Immature natural killer cell (primary cell): ENCODE data around the gene INPP5K. TPM values are rescaled to one million over a fixed set of nuclear protein-coding genes. Genes with fewer than 3 reads are reported as not detected.

Source experiments
- DNase-seq, 3 donors: peaks; one replicate each; pipeline ENCODE4 v3.0.0; 2022; ENCODE audit warnings: mixed read lengths in 1 of 3
- H3K27ac Mint-ChIP-seq, 6 donors: one replicate each; pipeline ENCODE4 v1.8.0; 2020; ENCODE audit warnings: mixed read lengths in 6 of 6, mild to moderate bottlenecking in 5 of 6, inconsistent platforms in 4 of 6, moderate library complexity in 3 of 6
- H3K27me3 Mint-ChIP-seq, 3 donors: one replicate each; pipeline ENCODE4 v1.8.0; 2020 to 2021; ENCODE audit warnings: low read depth in 3 of 3, mild to moderate bottlenecking in 3 of 3, mixed read lengths in 3 of 3, moderate library complexity in 3 of 3, inconsistent platforms in 1 of 3
- H3K36me3 Mint-ChIP-seq, 3 donors: one replicate each; pipeline ENCODE4 v1.8.0; 2020; ENCODE audit warnings: mixed read lengths in 3 of 3, inconsistent platforms in 2 of 3, mild to moderate bottlenecking in 2 of 3
- H3K4me1 Mint-ChIP-seq, 2 donors: one replicate each; pipeline ENCODE4 v1.8.0; 2020; ENCODE audit warnings: inconsistent platforms in 2 of 2, mild to moderate bottlenecking in 2 of 2, mixed read lengths in 2 of 2, moderate library complexity in 1 of 2
- H3K4me3 Mint-ChIP-seq, 5 donors: one replicate each; pipeline ENCODE4 v1.8.0; 2020; ENCODE audit warnings: mild to moderate bottlenecking in 5 of 5, mixed read lengths in 5 of 5, inconsistent platforms in 3 of 5, moderate library complexity in 3 of 5
- H3K9me3 Mint-ChIP-seq, 6 donors: one replicate each; pipeline ENCODE4 v1.8.0; 2020; ENCODE audit warnings: mild to moderate bottlenecking in 6 of 6, mixed read lengths in 6 of 6, inconsistent platforms in 4 of 6, moderate library complexity in 3 of 6
- polyA plus RNA-seq, 3 donors: library from polyadenylated mRNA; unstranded; fragments of 300-500 nt; fragmentation: Illumina TruSeq; gene quantifications; one replicate each; pipeline ENCODE4 v1.2.3, GENCODE V29; 2021

Gene INPP5K
- polyA plus RNA-seq, 3 donors from 2014 or later, result 113 to 161 (median 120) TPM

GRCh38 chr17:1493291-1493980 lies 23.0 kb downstream of the INPP5K start:
- Mint-ChIP-seq H3K9me3 (no peaks in the 10 kb centered on the region), H3K27ac (peak overlapping the region in 1 of 6 donors; percentile 37), H3K4me1 (peaks cover 12 to 16% of the 10 kb centered on the region in 2 donors), H3K36me3 (peaks cover 0 to 7% (median 4%) of the 10 kb centered on the region in 3 donors), H3K27me3 (peaks cover 11 to 19% (median 14%) of the 10 kb centered on the region in 3 donors), H3K4me3 (peak overlapping the region; percentile 41 to 73 (median 56))
- no peak for DNase-seq

- peak within 1 kb of the TSS in 2 of 6 donors; percentile 28 to 37 for H3K27ac Mint-ChIP-seq
- H3K4me1 Mint-ChIP-seq, result peaks cover 12 to 20% of the 10 kb centered on the region in 2 donors
- DNase-seq, result no peak
- peak within 1 kb of the TSS; percentile 68 to 83 (median 77) for H3K4me3 Mint-ChIP-seq
- H3K27me3 Mint-ChIP-seq, result peaks cover 12 to 23% (median 16%) of the 10 kb centered on the region in 3 donors
- peaks cover 0 to 4% (median 0%) of the 10 kb centered on the region in 3 donors for H3K36me3 Mint-ChIP-seq
- H3K9me3 Mint-ChIP-seq, result no peaks in the 10 kb centered on the region
These were observed 23.9 kb downstream of the INPP5K start, which contains the start of gene MYO1C for GRCh38 chr17:1492249-1493206. Gene MYO1C (minus strand): TSS chr17:1492686. CDS start chr17:1492487, 199 bp downstream.

- Mint-ChIP-seq H3K4me1 (peaks cover 19 to 25% of the 10 kb centered on the region in 2 donors), H3K27me3 (peaks cover 16 to 27% (median 21%) of the 10 kb centered on the region in 3 donors), H3K27ac (peak overlapping the region in 1 of 6 donors; percentile 28), H3K36me3 (no peaks in the 10 kb centered on the region), H3K9me3 (no peaks in the 10 kb centered on the region), H3K4me3 (peak overlapping the region; percentile 68 to 83 (median 77))
- DNase-seq, result peak; percentile 45 to 50 (median 50)
These were observed 24.8 kb downstream of the INPP5K start for GRCh38 chr17:1491443-1492248.

DNA sequence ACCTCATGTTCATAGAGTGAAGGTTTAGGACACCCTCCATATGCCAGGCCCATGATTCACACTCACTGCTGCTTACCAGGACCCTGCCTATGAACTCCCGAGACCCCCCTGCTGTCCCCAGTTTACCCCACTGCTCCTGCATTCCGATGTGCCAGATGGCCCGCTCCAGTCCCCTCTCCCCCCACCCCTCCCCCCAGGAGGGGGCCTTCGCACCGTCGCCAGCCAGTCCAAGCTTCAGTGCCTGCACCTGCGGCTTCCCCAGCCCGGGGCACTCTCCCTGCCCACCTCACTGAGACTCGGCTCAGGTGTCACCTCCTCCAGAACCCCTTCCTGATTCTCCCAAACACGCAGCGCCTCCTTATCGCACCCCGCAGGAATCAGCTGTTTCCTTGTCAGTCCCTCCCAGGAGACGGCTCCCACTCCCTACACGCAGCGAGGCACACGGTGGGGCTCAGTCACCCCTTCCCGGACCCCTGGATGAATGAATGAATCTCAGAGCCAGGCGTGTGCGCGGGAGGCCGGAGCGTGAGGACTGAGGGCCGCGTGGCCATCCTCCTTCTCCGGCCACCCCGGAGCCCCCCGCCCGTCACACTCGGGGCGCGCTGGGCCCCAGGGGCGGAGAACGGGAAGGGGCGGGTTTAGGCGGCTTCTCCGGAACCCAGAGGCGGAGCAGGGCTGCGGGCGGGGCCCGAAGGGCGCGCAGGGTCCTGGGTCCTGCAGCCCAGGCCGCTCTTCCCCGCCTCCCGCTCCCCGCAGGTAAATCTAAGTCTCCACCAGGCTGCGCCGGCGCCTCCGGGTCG lies 25.6 kb downstream of the INPP5K start:
- Mint-ChIP-seq H3K4me3 (peak overlapping the region; percentile 60 to 77 (median 71)), H3K36me3 (no peaks in the 10 kb centered on the region), H3K9me3 (no peaks in the 10 kb centered on the region), H3K27me3 (peaks cover 16 to 28% (median 24%) of the 10 kb centered on the region in 3 donors), H3K27ac (peak overlapping the region in 1 of 6 donors; percentile 75), H3K4me1 (peaks cover 20 to 27% of the 10 kb centered on the region in 2 donors)
- DNase-seq, result peak; percentile 35 to 42 (median 40)

DNA sequence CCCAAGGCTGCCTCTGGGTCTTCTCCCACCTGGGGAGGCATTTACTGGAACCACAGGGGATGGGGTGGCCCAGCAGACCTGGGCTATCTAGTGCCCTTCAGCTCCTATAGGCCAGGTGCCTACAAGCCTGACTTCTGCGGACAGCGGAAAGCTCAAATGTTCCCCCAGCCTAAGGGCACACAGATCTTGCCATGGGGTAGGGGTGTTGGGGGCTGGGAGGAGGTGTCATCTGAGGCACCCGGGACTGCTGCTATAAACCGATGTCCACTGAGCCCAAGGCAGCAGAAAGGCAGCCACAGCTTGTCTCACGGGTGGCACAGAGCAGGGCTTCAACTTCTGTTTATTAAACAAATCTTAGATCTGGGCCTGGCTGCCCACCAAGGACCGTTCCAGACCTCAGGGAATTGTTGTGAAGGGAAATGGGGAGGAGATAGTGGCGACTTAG lies 27.6 kb downstream of the INPP5K start:
- Mint-ChIP-seq H3K36me3 (no peaks in the 10 kb centered on the region), H3K4me1 (peaks cover 20 to 31% of the 10 kb centered on the region in 2 donors), H3K4me3 (peak overlapping the region; percentile 61 to 81 (median 76)), H3K9me3 (no peaks in the 10 kb centered on the region), H3K27me3 (peaks cover 23 to 28% (median 25%) of the 10 kb centered on the region in 3 donors), H3K27ac (peak overlapping the region in 2 of 6 donors; percentile 20 to 21)
- no peak for DNase-seq

- peak; percentile 65 to 68 (median 65) for DNase-seq
- H3K4me1 Mint-ChIP-seq, result peaks cover 15 to 29% of the 10 kb centered on the region in 2 donors
- H3K36me3 Mint-ChIP-seq, result no peaks in the 10 kb centered on the region
- H3K9me3 Mint-ChIP-seq, result no peaks in the 10 kb centered on the region
- H3K27me3 Mint-ChIP-seq, result peaks cover 20 to 29% (median 28%) of the 10 kb centered on the region in 3 donors
- peak overlapping the region in 1 of 6 donors; percentile 34 for H3K27ac Mint-ChIP-seq
- H3K4me3 Mint-ChIP-seq, result peak overlapping the region; percentile 78 to 85 (median 83)
These were observed 28.2 kb downstream of the INPP5K start for GRCh38 chr17:1487939-1488825.

DNA sequence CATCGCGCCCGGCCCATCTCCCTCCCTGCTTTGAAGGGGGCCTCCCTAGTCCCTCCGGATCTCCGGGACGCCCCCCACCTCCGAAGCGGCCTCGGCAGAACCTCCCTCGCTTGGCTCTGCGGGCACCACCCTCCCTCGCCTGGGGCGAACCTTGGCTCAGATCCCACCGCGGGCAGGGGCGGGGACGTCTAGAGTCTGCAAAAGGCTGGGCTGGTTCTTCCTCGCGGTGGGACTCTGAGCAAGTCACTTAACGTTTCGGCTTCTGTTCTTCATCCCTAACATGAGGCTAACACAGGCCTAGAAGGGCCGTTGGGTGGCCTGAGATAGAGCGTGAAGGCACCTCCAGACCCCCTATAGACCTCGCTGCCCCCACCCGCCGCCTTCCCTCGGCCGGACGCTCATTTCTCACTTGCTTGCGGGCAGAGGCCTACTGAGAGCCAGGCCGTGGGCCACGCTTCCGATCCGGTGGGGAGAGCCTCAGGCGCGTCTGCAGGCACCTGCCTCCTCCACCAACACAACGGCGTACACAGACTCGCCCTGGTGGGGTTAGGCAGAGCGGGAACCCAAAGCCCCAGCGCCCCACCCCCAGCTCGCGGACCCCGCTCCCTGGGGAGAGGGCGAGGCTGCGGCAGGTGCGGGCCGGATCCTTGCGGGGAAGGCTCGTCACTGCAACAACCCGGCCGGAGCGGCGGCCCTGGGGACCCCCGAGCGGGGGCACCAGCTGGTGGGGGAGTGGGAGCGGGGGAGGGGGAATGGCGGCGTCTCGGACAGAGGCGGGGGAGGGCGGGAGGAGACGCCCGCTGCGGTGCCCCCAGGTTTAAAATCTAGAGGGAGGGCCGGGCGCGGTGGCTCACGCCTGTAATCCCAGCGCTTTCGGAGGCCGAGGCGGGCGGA lies 29.4 kb downstream of the INPP5K start:
- peaks cover 21 to 29% (median 22%) of the 10 kb centered on the region in 3 donors for H3K27me3 Mint-ChIP-seq
- H3K36me3 Mint-ChIP-seq, result no peaks in the 10 kb centered on the region
- peak overlapping the region; percentile 81 to 86 (median 85) for H3K4me3 Mint-ChIP-seq
- H3K9me3 Mint-ChIP-seq, result no peaks in the 10 kb centered on the region
- H3K4me1 Mint-ChIP-seq, result peaks cover 14 to 28% of the 10 kb centered on the region in 2 donors
- peak overlapping the region in 4 of 6 donors; percentile 53 to 69 (median 66) for H3K27ac Mint-ChIP-seq
- DNase-seq, result peak; percentile 41 to 47 (median 47)

GRCh38 chr17:1485423-1486376 lies 30.7 kb downstream of the INPP5K start:
- H3K27ac Mint-ChIP-seq, result no peak overlapping the region
- peaks cover 18 to 29% (median 28%) of the 10 kb centered on the region in 3 donors for H3K27me3 Mint-ChIP-seq
- peaks cover 0 to 4% (median 0%) of the 10 kb centered on the region in 3 donors for H3K36me3 Mint-ChIP-seq
- no peak for DNase-seq
- H3K4me3 Mint-ChIP-seq, result peak overlapping the region in 4 of 5 donors; percentile 72 to 86 (median 83)
- no peaks in the 10 kb centered on the region for H3K9me3 Mint-ChIP-seq
- H3K4me1 Mint-ChIP-seq, result peaks cover 13 to 23% of the 10 kb centered on the region in 2 donors

GRCh38 chr17:1484676-1485422 lies 31.6 kb downstream of the INPP5K start:
- peak overlapping the region; percentile 70 to 78 (median 75) for H3K4me3 Mint-ChIP-seq
- peaks cover 8 to 20% of the 10 kb centered on the region in 2 donors for H3K4me1 Mint-ChIP-seq
- DNase-seq, result no peak
- peaks cover 18 to 23% (median 21%) of the 10 kb centered on the region in 3 donors for H3K27me3 Mint-ChIP-seq
- H3K27ac Mint-ChIP-seq, result peak overlapping the region in 2 of 6 donors; percentile 67 to 75
- peaks cover 0 to 4% (median 0%) of the 10 kb centered on the region in 3 donors for H3K36me3 Mint-ChIP-seq
- H3K9me3 Mint-ChIP-seq, result no peaks in the 10 kb centered on the region
